Natural killer cell (primary cell): Measurements from ENCODE around the gene DVL2. TPM values are rescaled to one million over a fixed set of nuclear protein-coding genes. Genes with fewer than 3 reads are reported as not detected.

ENCODE experiments used
- ATAC-seq, 3 donors: fragments of 150-1000 bp in 2 of 3; fragments of 200-7000 bp in 1 of 3; cut with Tn5 transposase; 1 replicate in 1 of 3; 2 replicates in 2 of 3; pipeline ENCODE4 v1.10.0; 2021; ENCODE audit warnings: mild to moderate bottlenecking in 2 of 3, moderate library complexity in 2 of 3
- DNase-seq, 2 donors: peaks; one replicate each; pipeline versions ENCODE4 v3.0.0 to v3.0.0-alpha.2; 2013 to 2021; ENCODE audit warnings: mixed read lengths in 1 of 2
- H3K27ac ChIP-seq: one replicate; pipeline ENCODE4 v1.5.1; 2013; ENCODE audit warnings: mild to moderate bottlenecking, low read length
- H3K27me3 ChIP-seq: one replicate; pipeline ENCODE4 v1.6.1; 2013; ENCODE audit warnings: low read length; ENCODE audit not compliant: control insufficient read depth, insufficient read depth
- H3K36me3 ChIP-seq: one replicate; pipeline ENCODE4 v1.6.1; 2013; ENCODE audit warnings: low read length; ENCODE audit not compliant: control insufficient read depth, insufficient read depth
- H3K4me1 ChIP-seq: one replicate; pipeline ENCODE4 v1.6.1; 2013; ENCODE audit warnings: low read length; ENCODE audit not compliant: control insufficient read depth, insufficient read depth
- H3K4me3 ChIP-seq: one replicate; pipeline ENCODE4 v1.5.1; 2013; ENCODE audit warnings: low read length
- H3K9me3 ChIP-seq: one replicate; pipeline ENCODE4 v1.6.1; 2013; ENCODE audit warnings: low read length; ENCODE audit not compliant: control insufficient read depth, insufficient read depth
- H3K27ac Mint-ChIP-seq, 2 donors: one replicate each; pipeline ENCODE4 v1.8.0; 2022; ENCODE audit warnings: mild to moderate bottlenecking in 2 of 2, mixed read lengths in 2 of 2, moderate library complexity in 1 of 2
- H3K27me3 Mint-ChIP-seq, 2 donors: one replicate each; pipeline ENCODE4 v1.8.0; 2022; ENCODE audit warnings: low read depth in 2 of 2, mixed read lengths in 2 of 2
- H3K36me3 Mint-ChIP-seq: one replicate; pipeline ENCODE4 v1.8.0; 2022; ENCODE audit warnings: mixed read lengths
- H3K4me1 Mint-ChIP-seq, 2 donors: one replicate each; pipeline ENCODE4 v1.8.0; 2022; ENCODE audit warnings: mixed read lengths in 2 of 2
- H3K4me3 Mint-ChIP-seq: one replicate; pipeline ENCODE4 v1.8.0; 2022; ENCODE audit warnings: mild to moderate bottlenecking, moderate library complexity, mixed read lengths
- H3K9me3 Mint-ChIP-seq, 2 donors: one replicate each; pipeline ENCODE4 v1.8.0; 2022; ENCODE audit warnings: mixed read lengths in 2 of 2
- WGBS: methylation state at CpG from one replicate; pipeline ENCODE4 v1.1.7; 2013; ENCODE audit warnings: missing lambda C conversion rate; ENCODE audit not compliant: insufficient coverage; 5-methylcytosine and 5-hydroxymethylcytosine counted together
- intact Hi-C: fragments of 100-400 bp; cut with micrococcal nuclease; formaldehyde crosslinking; loops from one replicate; pipeline ENCODE4 v1.14.2; 2022
- total RNA-seq, 4 donors: library from RNA; stranded (reverse); fragments of 120-200 nt in 1 of 4; gene quantifications; one replicate each; pipeline versions ENCODE4 v1.2.3 to v1.2.4, GENCODE V29; 2013 to 2022
- TF ChIP-seq, protein P1 (sequence below): fragments of 200-600 bp; IDR thresholded peaks from one replicate; pipeline ENCODE4 v1.8.0; 2022; ENCODE audit warnings: antibody characterized with exemption

Gene DVL2
- total RNA-seq, 3 donors from 2014 or later (not counting 1 experiment from before 2014, with no cell fraction given), result 46.5 to 66.6 (median 61.5) TPM

DNA sequence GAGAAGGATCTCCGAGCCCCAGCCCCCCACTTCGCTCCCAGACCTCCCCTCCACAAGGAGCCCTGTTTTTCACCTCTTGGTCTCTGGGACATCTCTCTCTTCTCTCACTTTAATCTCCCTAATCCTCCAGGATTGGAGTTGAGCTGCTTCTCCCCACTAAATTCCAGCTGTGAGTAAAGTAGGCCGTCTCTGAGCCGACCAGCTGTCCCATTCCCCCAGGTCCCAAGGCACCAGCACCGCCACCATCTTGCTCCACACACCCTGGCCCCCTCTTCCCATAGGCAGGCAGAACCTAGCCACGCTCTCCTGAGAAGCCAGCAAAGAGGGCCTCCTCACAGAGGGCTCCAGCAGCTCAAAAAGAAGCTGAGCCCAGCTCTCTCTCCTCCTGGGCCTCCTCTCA lies 15.6 kb downstream of the DVL2 start:
- intact Hi-C loops, result loop anchor here (5.0 to 10.0 kb wide), 2 partner anchors 34 to 466 kb away; partner anchors contain the start of genes CTDNEP1, ELP5, TP53 and WRAP53

DNA sequence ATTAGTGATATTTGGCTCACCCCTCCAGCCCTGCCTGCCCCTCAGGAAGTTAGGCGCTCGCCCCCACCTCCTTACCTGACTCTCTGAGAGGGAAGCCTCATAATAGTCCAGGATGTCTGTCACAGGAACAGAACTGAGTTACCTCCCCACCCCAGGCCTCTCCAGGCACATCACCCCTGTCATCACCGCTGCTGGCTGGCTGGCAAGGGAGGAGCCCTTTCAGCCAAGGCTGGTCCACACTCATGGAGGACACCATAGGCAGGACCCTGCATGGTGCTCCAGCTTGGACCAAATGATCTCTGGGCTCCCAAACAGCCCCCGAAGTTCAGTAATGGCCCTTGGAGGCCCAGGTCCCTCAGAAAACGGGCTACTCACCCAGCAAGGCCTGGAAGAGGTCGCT lies 16.2 kb downstream of the DVL2 start:
- no peak overlapping the region for H3K27ac ChIP-seq
- no peak overlapping the region for H3K4me3 ChIP-seq
- WGBS, result 73% methylated on average over 6 of the region's 6 CpGs
- no peaks in the 10 kb centered on the region for H3K9me3 ChIP-seq
- TF ChIP-seq, protein P1, sequence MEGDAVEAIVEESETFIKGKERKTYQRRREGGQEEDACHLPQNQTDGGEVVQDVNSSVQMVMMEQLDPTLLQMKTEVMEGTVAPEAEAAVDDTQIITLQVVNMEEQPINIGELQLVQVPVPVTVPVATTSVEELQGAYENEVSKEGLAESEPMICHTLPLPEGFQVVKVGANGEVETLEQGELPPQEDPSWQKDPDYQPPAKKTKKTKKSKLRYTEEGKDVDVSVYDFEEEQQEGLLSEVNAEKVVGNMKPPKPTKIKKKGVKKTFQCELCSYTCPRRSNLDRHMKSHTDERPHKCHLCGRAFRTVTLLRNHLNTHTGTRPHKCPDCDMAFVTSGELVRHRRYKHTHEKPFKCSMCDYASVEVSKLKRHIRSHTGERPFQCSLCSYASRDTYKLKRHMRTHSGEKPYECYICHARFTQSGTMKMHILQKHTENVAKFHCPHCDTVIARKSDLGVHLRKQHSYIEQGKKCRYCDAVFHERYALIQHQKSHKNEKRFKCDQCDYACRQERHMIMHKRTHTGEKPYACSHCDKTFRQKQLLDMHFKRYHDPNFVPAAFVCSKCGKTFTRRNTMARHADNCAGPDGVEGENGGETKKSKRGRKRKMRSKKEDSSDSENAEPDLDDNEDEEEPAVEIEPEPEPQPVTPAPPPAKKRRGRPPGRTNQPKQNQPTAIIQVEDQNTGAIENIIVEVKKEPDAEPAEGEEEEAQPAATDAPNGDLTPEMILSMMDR, result no peak
- Mint-ChIP-seq H3K36me3 (no peaks in the 10 kb centered on the region), H3K9me3 (no peaks in the 10 kb centered on the region), H3K4me3 (no peak overlapping the region), H3K27ac (peak overlapping the region in 1 of 2 donors; percentile 98), H3K27me3 (peaks cover 0 to 14% of the 10 kb centered on the region in 2 donors), H3K4me1 (peaks cover 34 to 67% of the 10 kb centered on the region in 2 donors)
- DNase-seq (no peak), ATAC-seq (no peak)
- H3K4me1 ChIP-seq, result peaks cover 55% of the 10 kb centered on the region
- intact Hi-C loops, result loop anchor here (5.0 to 10.0 kb wide), 2 partner anchors 34 to 467 kb away; partner anchors contain the start of genes CTDNEP1, ELP5, TP53 and WRAP53
- H3K36me3 ChIP-seq, result peaks cover 11% of the 10 kb centered on the region
- no peaks in the 10 kb centered on the region for H3K27me3 ChIP-seq

More for the DNA sequence above, 15.6 kb downstream of the DVL2 start:
- H3K4me1 Mint-ChIP-seq, result peaks cover 30 to 61% of the 10 kb centered on the region in 2 donors
- Histone ChIP-seq H3K4me3 (no peak overlapping the region), H3K27me3 (no peaks in the 10 kb centered on the region), H3K9me3 (no peaks in the 10 kb centered on the region), H3K27ac (peak overlapping the region; percentile 65), H3K36me3 (peaks cover 17% of the 10 kb centered on the region), H3K4me1 (peaks cover 51% of the 10 kb centered on the region)
- DNase-seq, result no peak
- H3K27me3 Mint-ChIP-seq, result peaks cover 0 to 9% of the 10 kb centered on the region in 2 donors
- no peaks in the 10 kb centered on the region for H3K36me3 Mint-ChIP-seq
- peak overlapping the region; percentile 94 to 98 for H3K27ac Mint-ChIP-seq
- 80% methylated on average over 6 of the region's 6 CpGs for WGBS
- TF ChIP-seq, protein P1, result no peak
- no peaks in the 10 kb centered on the region for H3K9me3 Mint-ChIP-seq
- ATAC-seq, result no peak
- peak overlapping the region; percentile 98 for H3K4me3 Mint-ChIP-seq

DNA sequence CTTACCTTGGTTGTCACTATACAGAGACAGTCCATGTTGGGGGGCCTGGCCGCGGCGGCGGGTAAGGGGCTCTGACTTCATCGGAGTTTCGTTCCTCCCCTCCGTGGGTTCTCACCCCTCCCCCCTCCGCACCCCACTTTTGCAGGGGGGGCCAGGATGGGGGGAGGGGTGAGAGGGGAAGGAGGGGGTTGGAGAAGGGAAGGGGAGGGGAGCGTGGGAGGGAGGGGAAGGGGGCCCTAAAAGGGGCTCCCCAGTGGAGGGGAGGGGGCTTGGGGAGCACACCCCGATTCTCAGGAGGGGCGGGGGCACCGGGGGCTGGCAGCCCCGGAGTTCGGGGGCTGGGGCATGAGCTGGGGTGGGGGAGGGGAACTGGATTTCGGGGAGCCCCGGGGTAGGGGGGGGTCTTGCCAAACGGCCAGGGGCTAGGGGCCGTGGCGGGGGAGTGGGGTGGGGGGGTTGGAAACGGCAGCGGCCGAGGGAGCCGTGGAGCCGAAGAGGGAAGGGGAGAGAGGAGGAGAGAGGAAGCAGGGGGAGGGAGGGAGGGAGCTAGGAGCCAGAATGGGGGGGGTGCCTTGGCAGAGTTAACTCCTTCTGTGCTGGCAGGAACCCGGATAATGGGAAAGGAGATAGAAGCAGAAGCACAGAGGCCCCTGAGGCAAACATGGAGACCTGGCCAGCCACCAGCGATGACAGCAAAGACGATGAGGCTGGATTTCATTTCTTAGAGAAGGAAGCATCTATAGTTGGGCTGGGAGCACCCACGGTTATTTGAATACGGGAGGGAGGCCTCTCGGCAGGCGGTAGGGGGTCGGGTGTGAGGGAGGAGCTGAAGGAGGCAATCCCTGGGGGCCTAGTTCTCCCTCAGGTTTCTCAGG lies 17.0 kb downstream of the DVL2 start:
- H3K27me3 ChIP-seq, result no peaks in the 10 kb centered on the region
- ATAC-seq (no peak), DNase-seq (peak in 1 of 2 donors; percentile 47)
- H3K4me1 ChIP-seq, result peaks cover 55% of the 10 kb centered on the region
- Mint-ChIP-seq H3K4me3 (peak overlapping the region; percentile 17), H3K4me1 (peaks cover 34 to 67% of the 10 kb centered on the region in 2 donors), H3K9me3 (no peaks in the 10 kb centered on the region), H3K36me3 (no peaks in the 10 kb centered on the region), H3K27me3 (peaks cover 2 to 14% of the 10 kb centered on the region in 2 donors), H3K27ac (peak overlapping the region in 1 of 2 donors; percentile 98)
- WGBS, result 8% methylated on average over 27 of the region's 32 CpGs
- TF ChIP-seq, protein P1, result no peak
- no peak overlapping the region for H3K27ac ChIP-seq
- H3K9me3 ChIP-seq, result no peaks in the 10 kb centered on the region
- H3K36me3 ChIP-seq, result peaks cover 4% of the 10 kb centered on the region
- no peak overlapping the region for H3K4me3 ChIP-seq
- intact Hi-C loops, result loop anchor here (5.0 to 10.0 kb wide), 2 partner anchors 35 to 467 kb away; partner anchors contain the start of genes CTDNEP1, ELP5, TP53 and WRAP53
